Mammary epithelial cell (primary cell): ENCODE measurements around the gene HMGN5.

Experiments
- CTCF ChIP-seq, 2 donors: IDR thresholded peaks in 1 of 2; conservative IDR thresholded peaks in 1 of 2; 2 replicates each; pipeline ENCODE4 v1.5.1; 2011 to 2012; ENCODE audit warnings: inconsistent platforms in 2 of 2, low read length in 2 of 2, mild to moderate bottlenecking in 2 of 2, control low read depth in 1 of 2, low read depth in 1 of 2; ENCODE audit not compliant: insufficient read depth in 1 of 2; ENCODE audit errors: extremely low read depth in 1 of 2
- EZH2 ChIP-seq: IDR thresholded peaks from 2 replicates; pipeline ENCODE4 v1.6.1; 2012; ENCODE audit warnings: low read length, inconsistent platforms, borderline replicate concordance

- TF ChIP-seq CTCF (conservative IDR thresholded peaks at IDR 0.05 in 1 of 2, IDR thresholded peaks at IDR 0.05 in 1 of 2; ENCODE audit: extremely low read depth in 1 of 2, insufficient read depth in 1 of 2, low read depth in 1 of 2, low read length in 2 of 2) (no peak), EZH2 (no peak)
These were observed 39.1 kb upstream of the HMGN5 start for GRCh38 chrX:81240701-81241331.
